Measurements from ENCODE around the gene CLCA1. TPM values are rescaled to one million over a fixed set of nuclear protein-coding genes. Genes with fewer than 3 reads are reported as not detected.

The CLCA1 gene
- total and polyA plus RNA-seq, 10 of the 15 experiments (the other 5 are each of a cell fraction or from before 2014, with no cell fraction given): 0.13 TPM; not detected in 9

- TF ChIP-seq REST (IDR thresholded peaks at IDR 0.05; ENCODE audit: low read depth, low read length): no peak
- TF ChIP-seq ZBED1 (IDR thresholded peaks at IDR 0.05; ENCODE audit: borderline replicate concordance): no peak
- TF ChIP-seq USF2 (IDR thresholded peaks at IDR 0.05; ENCODE audit: borderline replicate concordance, low read depth, low read length): no peak
Observed at GRCh38 chr1:86504137-86504479, 35.4 kb downstream of the CLCA1 start (continued).

- in situ Hi-C loops (cut with MboI): loop anchor here (5.0 to 25.0 kb wide), 2 partner anchors 123 to 582 kb away; no protein-coding TSS in a partner anchor
- Histone ChIP-seq H4K20me1 (ENCODE audit: control insufficient read depth, insufficient read depth) (no peaks in the 10 kb centered on the region), H2AFZ (ENCODE audit: control insufficient read depth, low read depth, low read length) (no peak overlapping the region), H3K27me3 (replicated peaks in 1 of 2; ENCODE audit: control insufficient read depth in 2 of 2, insufficient read depth in 2 of 2, low read length in 1 of 2) (peaks cover 0 to 2% of the 10 kb centered on the region in 2 experiments; a peak in 3 of 4 replicates), H3K4me1 (ENCODE audit: control insufficient read depth, insufficient read depth, low read length) (no peaks in the 10 kb centered on the region), H3K9ac (ENCODE audit: control insufficient read depth, insufficient read depth, low read length) (no peak overlapping the region), H3K79me2 (ENCODE audit: control insufficient read depth, insufficient read depth, low read length) (no peaks in the 10 kb centered on the region), H3K4me3 (no peak overlapping the region), H3K27ac (ENCODE audit: control insufficient read depth, insufficient read depth) (no peak overlapping the region), H3K4me2 (ENCODE audit: control insufficient read depth, insufficient read depth) (no peak overlapping the region), H3K9me3 (replicated peaks; ENCODE audit: control insufficient read depth, insufficient read depth, low read length) (no peaks in the 10 kb centered on the region), H3K36me3 (ENCODE audit: control insufficient read depth in 2 of 2, insufficient read depth in 2 of 2, low read length in 1 of 2) (no peaks in the 10 kb centered on the region)
- ATAC-seq: no peak
- POLR2A ChIA-PET: no interaction called here
- SMC1A ChIA-PET (ENCODE audit: uncharacterized antibody, unreplicated experiment): interaction anchor here (1.2 to 3.0 kb wide), 5 partner anchors 18 to 125 kb away, joined by 3 to 9 read pairs (median 4); no protein-coding TSS in a partner anchor
- RAD21 ChIA-PET (ENCODE audit: unreplicated experiment): interaction anchor here (0.8 to 1.1 kb wide), 2 partner anchors 102 to 129 kb away, joined by 3 read pairs; no protein-coding TSS in a partner anchor
- CTCF ChIA-PET: interaction anchor here (0.6 to 11.1 kb wide), 13 partner anchors 16 to 248 kb away, joined by 3 to 104 read pairs (median 4); partner anchors contain the start of gene SH3GLB1
- BruUV-seq (replicated peaks): no TSS peak
- DNase-seq (ENCODE audit: low read depth, low spot score): no peak
- WGBS (ENCODE audit: insufficient coverage, insufficient replicate concordance, low lambda C conversion rate, missing lambda C conversion rate): 58% methylated on average over 9 of the region's 9 CpGs
- no peak for TF ChIP-seq NFIC (IDR thresholded peaks at IDR 0.05; ENCODE audit: low read depth, low read length)
- TF ChIP-seq TCF7 (IDR thresholded peaks at IDR 0.05; ENCODE audit: borderline replicate concordance): no peak
- TF ChIP-seq TAF1 (IDR thresholded peaks at IDR 0.05; ENCODE audit: borderline replicate concordance, low read depth, low read length): no peak
- no peak for TF ChIP-seq STAT1 (conservative IDR thresholded peaks at IDR 0.05)
- TF ChIP-seq HDGF (IDR thresholded peaks at IDR 0.05): no peak
- TF ChIP-seq SPI1 (IDR thresholded peaks at IDR 0.05; ENCODE audit: borderline replicate concordance, insufficient read depth, low read depth, low read length): no peak
- no peak for TF ChIP-seq NFYA (IDR thresholded peaks at IDR 0.05; ENCODE audit: borderline replicate concordance, low read depth, low read length)
- TF ChIP-seq ZBTB4 (CRISPR knock-in tag; IDR thresholded peaks at IDR 0.05): no peak
- TF ChIP-seq MEF2A (IDR thresholded peaks at IDR 0.05; ENCODE audit: insufficient read depth, low read depth, low read length): no peak
- TF ChIP-seq ZNF207 (IDR thresholded peaks at IDR 0.05; ENCODE audit: borderline replicate concordance): no peak
- TF ChIP-seq RFX5 (IDR thresholded peaks at IDR 0.05; ENCODE audit: low read depth, low read length): no peak
- no peak for FAIRE-seq
- intact Hi-C loops (cut with micrococcal nuclease; ENCODE audit: unreplicated experiment): loop anchor here (5.0 to 10.0 kb wide), 4 partner anchors 182 to 580 kb away; partner anchors contain the start of gene SH3GLB1
Observed at GRCh38 chr1:86504895-86505563, 36.3 kb downstream of the CLCA1 start.

All from GM12878 (cell line).